Effector CD4-positive, alpha-beta T cell (primary cell): ENCODE measurements around the gene CD1E.
"Not testable (repeated sequence)": the region's sequence is repeated elsewhere in the genome, so short reads cannot be mapped to it uniquely, and the experiment has no call there.

Source experiments
- DNase-seq: peaks from one replicate; pipeline ENCODE4 v3.0.0-alpha.2; 2020

CD1E gene

DNA sequence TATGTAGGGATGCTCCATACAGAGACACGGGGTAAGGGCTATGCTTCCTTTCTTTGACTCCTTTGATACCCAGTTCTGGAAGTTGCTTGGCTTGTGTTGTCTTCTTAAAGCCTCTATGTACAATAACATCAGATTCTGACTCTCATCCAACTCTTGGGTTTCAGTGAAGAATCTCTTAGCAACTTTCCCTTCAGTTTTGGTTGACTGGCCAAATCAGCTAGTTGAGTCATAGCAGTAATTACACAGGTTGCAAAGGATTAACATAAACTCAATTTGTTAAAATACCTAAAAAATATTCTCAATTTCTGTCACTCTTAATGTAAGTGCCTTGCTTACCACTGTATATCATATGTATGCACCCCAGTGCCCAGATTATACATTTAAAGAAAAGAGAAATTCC lies 9.2 kb downstream of the CD1E start:
- DNase-seq, result no peak

DNA sequence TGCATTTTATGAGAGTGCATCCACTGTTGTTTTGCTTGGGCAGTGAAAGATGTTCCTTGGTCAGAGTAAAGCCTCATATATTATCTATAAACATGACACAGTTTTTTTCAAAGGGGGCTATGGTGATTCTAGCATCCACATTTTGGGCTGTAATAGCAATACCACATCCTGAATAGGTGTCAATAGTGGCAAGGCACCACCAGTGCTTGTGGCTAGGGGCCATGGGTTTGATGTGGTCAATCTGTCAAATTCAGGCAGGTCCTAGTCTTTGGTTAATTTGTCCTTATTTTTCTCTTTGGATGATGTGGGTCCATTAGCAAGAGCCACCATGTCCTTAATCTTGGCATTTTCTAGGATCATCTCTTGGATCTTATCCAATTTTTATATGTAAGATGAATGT lies 13.1 kb downstream of the CD1E start:
- DNase-seq, result no peak

DNA sequence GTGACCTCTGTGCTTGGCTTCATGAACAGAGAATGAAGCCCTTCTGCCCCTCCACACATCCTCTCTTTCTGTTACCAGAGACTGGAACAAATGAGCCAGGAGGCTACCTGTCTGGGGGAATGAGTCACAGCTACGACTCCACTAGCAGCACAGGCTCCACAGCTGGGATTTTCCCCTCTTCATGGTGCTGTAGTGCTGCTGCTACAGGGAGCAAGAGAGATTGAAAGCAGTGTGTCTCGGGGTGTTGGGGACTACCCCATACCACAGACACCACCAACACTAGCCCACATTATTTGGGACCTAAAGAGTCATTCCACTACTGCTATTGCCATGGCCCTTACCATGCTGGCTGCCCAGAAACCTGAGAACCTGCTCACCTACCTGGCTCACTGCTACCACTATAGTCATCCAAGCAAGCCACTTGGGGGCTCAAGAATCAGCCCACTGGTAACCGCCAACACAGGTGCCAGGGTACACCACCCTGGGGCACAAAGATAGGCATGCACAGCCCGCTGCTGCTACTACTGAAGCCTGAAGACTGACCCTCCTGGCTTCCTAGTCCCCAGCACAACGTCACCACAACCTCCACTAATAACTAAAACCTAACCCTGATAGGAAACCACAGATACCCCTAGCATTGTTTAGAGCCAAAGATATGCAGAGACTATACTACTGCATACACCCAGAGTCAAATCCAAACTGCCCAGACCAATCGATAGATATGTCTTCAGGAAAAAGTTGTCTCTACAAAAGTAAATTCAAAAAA lies 17.7 kb downstream of the CD1E start:
- no peak for DNase-seq

DNA sequence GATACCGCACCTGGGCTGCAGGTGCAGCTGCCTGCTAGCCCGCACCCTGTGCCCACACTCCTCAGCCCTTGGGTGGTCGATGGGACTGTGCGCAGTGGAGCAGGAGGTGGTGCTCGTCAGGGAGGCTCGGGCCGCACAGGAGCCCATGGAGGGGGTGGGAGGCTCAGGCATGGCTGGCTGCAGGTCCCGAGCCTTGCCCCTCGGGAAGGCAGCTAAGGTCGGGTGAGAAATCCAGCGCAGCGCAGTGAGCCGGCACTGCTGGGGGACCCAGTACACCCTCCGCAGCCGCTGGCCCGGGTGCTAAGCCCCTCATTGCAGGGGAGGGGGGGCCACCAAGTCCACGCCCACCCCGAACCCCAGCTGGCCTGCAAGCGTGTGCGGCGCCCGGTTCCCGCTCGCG lies 20.4 kb downstream of the CD1E start:
- not testable (repeated sequence) for DNase-seq

DNA sequence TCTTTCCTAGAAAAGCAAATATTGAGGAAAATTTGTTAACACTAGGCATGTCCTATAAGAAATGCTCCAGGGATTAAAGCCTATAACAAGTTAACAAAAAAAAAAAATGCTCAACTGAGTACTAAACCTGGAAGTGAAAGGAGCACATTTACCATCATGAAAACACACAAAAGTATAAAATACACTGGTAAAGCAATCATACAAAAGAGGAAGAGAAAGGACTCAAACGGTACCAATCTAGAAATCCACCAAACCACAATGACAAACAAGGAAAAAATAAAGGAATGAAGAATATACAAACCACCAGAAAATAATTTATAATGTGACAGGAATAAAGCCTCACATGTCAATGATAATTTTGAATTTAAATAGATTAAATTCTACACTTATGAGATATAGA lies 21.2 kb downstream of the CD1E start:
- DNase-seq, result no peak

DNA sequence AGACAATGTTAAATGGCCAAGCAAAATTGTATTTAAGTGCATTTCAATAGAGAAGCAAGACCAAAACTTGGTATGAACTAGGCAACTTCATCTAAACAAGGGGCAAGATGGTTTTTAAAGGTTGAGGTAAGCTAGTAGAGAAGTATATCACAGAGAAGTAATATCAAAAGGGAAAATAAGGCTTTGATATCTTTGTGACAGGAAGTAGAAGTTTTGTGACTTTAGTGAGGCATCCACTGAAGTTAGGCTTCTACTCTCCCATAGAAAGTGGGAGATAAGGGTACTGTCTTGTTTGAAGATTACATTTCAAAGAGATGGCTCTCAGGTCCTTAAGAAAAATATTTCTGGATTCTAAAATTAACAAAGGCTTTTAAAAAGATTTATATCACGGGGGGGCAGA lies 36.6 kb downstream of the CD1E start:
- no peak for DNase-seq

DNA sequence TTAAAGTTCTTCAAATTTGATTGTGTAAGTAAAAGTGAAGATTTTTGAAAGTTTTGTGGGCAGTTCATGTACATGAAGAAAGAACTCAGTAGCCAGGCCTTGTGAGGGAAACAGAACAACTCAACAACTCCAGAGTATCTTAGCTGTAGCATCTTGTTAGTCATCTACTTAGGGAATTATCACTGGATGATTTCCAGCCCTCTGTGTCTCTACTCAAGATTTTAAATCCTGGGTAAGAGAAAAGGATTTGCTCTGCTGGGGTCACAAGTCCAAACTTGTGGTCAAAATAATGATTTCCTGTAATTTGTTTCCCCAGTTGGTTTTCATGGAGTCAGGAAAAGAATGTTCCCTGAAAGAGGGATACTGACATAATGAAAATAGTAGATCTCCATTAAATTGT lies 37.4 kb downstream of the CD1E start:
- no peak for DNase-seq

DNA sequence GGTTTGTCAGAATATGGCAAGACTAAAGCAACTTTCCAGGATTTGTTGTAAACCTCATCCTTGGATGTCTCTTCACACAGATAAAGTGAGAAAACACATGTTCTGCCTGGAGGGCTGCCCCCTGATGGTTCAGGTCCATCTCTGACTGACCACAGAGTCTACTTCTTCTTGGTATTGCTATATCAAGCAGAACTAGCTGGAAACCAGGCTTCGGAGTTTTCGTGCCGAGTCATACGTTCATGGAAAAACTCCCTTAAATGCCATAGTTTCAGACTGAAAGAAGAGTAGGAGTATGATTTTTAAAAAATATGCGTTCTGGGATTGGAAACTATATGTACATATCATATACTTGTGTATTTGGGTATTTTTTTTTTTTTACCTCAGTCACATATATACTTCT lies 39.8 kb downstream of the CD1E start:
- no peak for DNase-seq

DNA sequence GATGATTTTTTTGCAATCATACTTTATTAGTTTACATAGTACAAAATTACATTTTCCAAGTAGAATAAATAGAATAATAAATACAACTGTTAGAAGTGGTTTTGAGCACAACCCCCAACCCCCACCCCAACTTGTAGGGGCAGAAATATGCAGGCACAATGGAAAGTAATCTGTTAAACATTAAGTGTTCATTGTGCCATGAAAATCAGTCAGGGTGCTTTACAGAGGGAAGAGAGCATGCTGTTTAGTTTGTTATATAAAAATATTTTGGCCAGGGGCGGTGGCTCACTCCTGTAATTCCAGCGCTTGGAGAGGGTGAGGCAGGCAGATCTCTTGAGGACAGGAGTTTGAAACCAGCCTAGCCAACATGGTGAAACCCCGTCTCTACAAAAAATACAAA lies 43.0 kb downstream of the CD1E start:
- DNase-seq, result no peak

DNA sequence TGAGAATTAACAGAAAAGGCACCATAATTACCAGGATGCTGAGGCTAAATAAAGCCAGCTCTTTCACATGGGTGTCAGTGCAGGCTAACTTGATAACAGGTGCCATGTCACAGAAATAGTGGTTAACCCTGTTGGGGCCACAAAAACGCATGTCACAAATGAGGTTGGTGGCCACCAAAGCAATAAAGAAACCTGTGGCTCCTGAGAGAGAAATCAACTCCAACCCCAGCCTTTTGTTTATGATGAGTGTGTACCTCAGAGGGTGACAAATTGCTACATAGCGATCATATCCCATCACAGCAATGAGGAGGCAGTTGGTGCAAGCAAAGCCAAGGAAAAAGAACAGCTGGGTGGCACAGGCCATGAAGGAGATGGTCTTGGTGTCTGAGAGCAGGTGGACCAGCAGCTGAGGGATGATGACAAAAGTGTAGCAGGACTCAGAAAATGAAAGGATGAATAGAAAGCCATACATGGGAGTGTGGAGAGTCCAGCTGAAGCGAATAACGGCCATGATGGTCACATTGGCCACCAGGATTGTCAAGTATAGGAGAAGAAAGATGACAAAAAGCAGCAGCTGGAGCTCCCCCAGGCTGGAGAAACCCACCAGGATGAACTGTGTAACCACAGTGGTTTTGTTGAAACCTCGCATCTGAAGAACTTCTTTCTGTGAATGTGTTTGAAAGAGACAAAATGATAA lies 45.3 kb downstream of the CD1E start, which contains the start of gene OR10T2:
Gene OR10T2 (minus strand): TSS at position 649 of the 697 bp plus-strand sequence. CDS start 0 bp downstream, at position 649.
- DNase-seq, result no peak

DNA sequence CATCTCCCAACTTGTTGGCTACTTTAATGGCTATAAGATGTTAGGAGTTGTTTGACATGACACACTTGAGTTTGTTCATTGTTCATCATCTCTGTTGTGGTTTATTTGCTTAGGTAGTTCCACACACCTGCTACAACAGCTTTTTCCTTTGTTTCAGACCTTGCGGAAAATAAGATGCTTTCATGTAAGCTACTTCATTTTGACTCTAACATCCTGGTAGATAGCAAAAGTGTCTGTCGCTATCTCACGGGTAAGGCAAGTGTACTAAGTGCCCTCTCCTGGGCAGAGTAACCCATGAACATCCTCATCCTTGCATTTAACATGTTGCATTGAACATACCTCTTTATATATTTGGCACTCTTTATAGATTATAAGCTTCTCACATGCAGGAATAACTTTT lies 47.2 kb downstream of the CD1E start:
- no peak for DNase-seq

DNA sequence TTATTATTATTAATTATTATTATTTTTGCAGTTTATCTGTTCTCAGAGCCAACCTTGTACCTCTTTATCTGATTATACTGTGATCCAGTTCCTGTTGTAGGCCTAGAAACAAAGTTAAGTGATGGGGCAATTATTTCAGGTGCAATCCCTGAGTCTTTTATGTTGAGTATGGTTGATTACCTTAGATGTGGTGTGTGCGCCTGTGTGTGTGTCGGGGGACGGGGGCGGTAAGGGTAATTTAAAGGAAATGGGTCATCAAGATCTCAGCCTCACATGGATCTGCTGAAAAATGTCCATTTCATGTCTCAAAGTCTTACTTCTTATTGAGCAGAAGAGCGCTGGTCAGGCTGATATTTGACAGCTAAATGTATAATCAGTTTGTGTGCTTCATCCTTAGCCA lies 53.4 kb downstream of the CD1E start:
- DNase-seq, result no peak
